HepG2 (cell line): ENCODE data around the gene SYT17.

ENCODE experiments used
- ASH2L ChIP-seq: fragments of 300-600, 200-600 bp; sonication (generic); IDR thresholded peaks from 2 replicates; pipeline ENCODE4 v1.7.0; 2017; ENCODE audit warnings: low read depth, mild to moderate bottlenecking, moderate library complexity, mixed read lengths, low read length; ENCODE audit not compliant: insufficient read length
- CSRNP2 ChIP-seq: sonication (generic); formaldehyde crosslinking; conservative IDR thresholded peaks from 2 replicates; pipeline ENCODE4 v1.8.0; 2022; ENCODE audit warnings: low read depth, missing genetic modification reagents
- CTCF ChIP-seq: sonication (generic); formaldehyde crosslinking; IDR thresholded peaks from 2 replicates; pipeline ENCODE4 v1.5.0; 2020; ENCODE audit warnings: mild to moderate bottlenecking, missing genetic modification reagents, moderate library complexity
- HDAC2 ChIP-seq: sonication (generic); formaldehyde crosslinking; IDR thresholded peaks from 2 replicates; pipeline ENCODE4 v1.4.0; 2020; ENCODE audit warnings: missing genetic modification reagents
- IRF9 ChIP-seq: sonication (generic); formaldehyde crosslinking; IDR thresholded peaks from 2 replicates; pipeline ENCODE4 v1.8.0; 2022; ENCODE audit warnings: missing genetic modification reagents, mild to moderate bottlenecking, borderline replicate concordance
- MAFK ChIP-seq, 2 experiments: IDR thresholded peaks in 1 of 2; conservative IDR thresholded peaks in 1 of 2; 2 replicates each; pipeline ENCODE4 v1.6.1; 2011; ENCODE audit warnings: improper control_type of control experiment in 2 of 2, low read length in 2 of 2
- MXD1 ChIP-seq: sonication (generic); formaldehyde crosslinking; IDR thresholded peaks from 2 replicates; pipeline ENCODE4 v1.4.0; 2020; ENCODE audit warnings: mild to moderate bottlenecking, missing genetic modification reagents
- POLR2A ChIP-seq, 2 experiments: IDR thresholded peaks; 2 replicates each; pipeline ENCODE4 v1.6.1; 2011; ENCODE audit warnings: low read depth in 2 of 2, low read length in 2 of 2, mild to moderate bottlenecking in 1 of 2, moderate library complexity in 1 of 2; ENCODE audit not compliant: insufficient read depth in 1 of 2
- PRDM4 ChIP-seq: sonication (generic); formaldehyde crosslinking; IDR thresholded peaks from 2 replicates; pipeline ENCODE4 v1.9.0; 2021; ENCODE audit warnings: missing genetic modification reagents, borderline replicate concordance
- SETDB1 ChIP-seq: sonication (generic); formaldehyde crosslinking; IDR thresholded peaks from 2 replicates; pipeline ENCODE4 v1.5.1; 2020; ENCODE audit warnings: missing genetic modification reagents, mild to moderate bottlenecking, borderline replicate concordance
- SP1 ChIP-seq, 2 experiments: fragments of 450-650 bp in 1 of 2; sonication (generic) in 1 of 2; formaldehyde crosslinking in 1 of 2; IDR thresholded peaks; 2 replicates each; pipeline versions ENCODE4 v1.4.0 to v1.6.1; 2016 to 2020; ENCODE audit warnings: missing genetic modification reagents in 1 of 2
- SRF ChIP-seq: IDR thresholded peaks from 2 replicates; pipeline ENCODE4 v1.6.1; 2011; ENCODE audit warnings: mild to moderate bottlenecking, low read depth, low read length, moderate library complexity
- ZNF768 ChIP-seq: sonication (generic); formaldehyde crosslinking; IDR thresholded peaks from 2 replicates; pipeline ENCODE4 v1.4.0; 2020; ENCODE audit warnings: missing genetic modification reagents

- TF ChIP-seq SP1 (IDR thresholded peaks at IDR 0.05) (no peak), SP1 (CRISPR knock-in tag; IDR thresholded peaks at IDR 0.05) (no peak), IRF9 (no peak), POLR2A (IDR thresholded peaks at IDR 0.05; ENCODE audit: insufficient read depth in 1 of 2, low read depth in 2 of 2, low read length in 2 of 2) (no peak), PRDM4 (CRISPR knock-in tag) (no peak), MAFK (conservative IDR thresholded peaks at IDR 0.05 in 1 of 2, IDR thresholded peaks at IDR 0.05 in 1 of 2; ENCODE audit: low read length in 2 of 2) (no peak), MXD1 (CRISPR knock-in tag) (no peak), ASH2L (no peak), CTCF (CRISPR knock-in tag) (no peak), SRF (no peak), ZNF768 (no peak), SETDB1 (CRISPR knock-in tag) (no peak), CSRNP2 (CRISPR knock-in tag) (no peak), HDAC2 (no peak)
These were observed 131.5 kb downstream of the SYT17 start for GRCh38 chr16:19299565-19299964.
